Esophagus squamous epithelium (tissue), 4 donors: ENCODE results near the gene PRAMEF18.
"Not testable (repeated sequence)": the region's sequence is repeated elsewhere in the genome, so short reads cannot be mapped to it uniquely, and the experiment has no call there.

Experiments
- POLR2A ChIP-seq, 4 donors: fragments of 450-650 bp; IDR thresholded peaks; one replicate each; pipeline ENCODE4 v1.6.1; 2017; ENCODE audit warnings: antibody characterized with exemption in 4 of 4, mild to moderate bottlenecking in 4 of 4, moderate library complexity in 3 of 4
- TF ChIP-seq, protein P1 (sequence below), 6 experiments: fragments of 450-650 bp in 4 of 6; fragments of 200-600 bp in 2 of 6; sonication (generic) in 2 of 6; IDR thresholded peaks; one replicate each; pipeline ENCODE4 v1.5.1; 2016 to 2019; ENCODE audit warnings: antibody characterized with exemption in 6 of 6, mild to moderate bottlenecking in 4 of 6, moderate library complexity in 4 of 6

DNA sequence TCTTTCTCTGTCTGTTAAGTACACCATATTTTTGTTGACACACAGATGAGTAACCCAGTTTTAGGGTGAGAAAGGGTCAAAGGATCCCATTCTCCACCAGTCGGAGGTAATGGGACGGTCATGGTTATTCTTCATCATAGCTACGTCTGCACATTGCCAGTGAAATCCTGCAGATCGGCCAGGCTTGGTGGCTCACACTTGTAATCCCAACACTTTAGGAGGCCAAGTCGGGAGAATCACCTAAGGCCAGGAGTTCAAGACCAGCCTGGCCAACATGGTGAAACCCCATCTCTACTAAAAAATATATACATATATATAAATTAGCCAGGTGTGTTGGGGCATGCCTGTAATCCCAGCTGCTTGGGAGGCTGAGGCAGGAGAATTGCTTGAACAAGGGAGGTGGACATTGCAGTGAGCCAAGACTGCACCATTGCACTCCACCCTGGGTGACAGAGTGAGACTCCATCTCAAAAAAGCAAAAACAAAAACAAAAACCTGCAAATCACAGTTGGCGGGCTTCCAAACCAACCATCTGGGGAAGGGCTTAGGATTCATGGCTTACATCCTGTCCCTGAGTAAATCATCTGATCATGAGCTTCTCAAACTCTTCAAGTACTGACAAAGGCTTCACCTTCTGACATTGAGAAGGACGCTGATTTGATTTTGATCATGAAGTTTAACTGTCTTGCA, 5.3 kb upstream of the PRAMEF18 start:
- TF ChIP-seq, protein P1, sequence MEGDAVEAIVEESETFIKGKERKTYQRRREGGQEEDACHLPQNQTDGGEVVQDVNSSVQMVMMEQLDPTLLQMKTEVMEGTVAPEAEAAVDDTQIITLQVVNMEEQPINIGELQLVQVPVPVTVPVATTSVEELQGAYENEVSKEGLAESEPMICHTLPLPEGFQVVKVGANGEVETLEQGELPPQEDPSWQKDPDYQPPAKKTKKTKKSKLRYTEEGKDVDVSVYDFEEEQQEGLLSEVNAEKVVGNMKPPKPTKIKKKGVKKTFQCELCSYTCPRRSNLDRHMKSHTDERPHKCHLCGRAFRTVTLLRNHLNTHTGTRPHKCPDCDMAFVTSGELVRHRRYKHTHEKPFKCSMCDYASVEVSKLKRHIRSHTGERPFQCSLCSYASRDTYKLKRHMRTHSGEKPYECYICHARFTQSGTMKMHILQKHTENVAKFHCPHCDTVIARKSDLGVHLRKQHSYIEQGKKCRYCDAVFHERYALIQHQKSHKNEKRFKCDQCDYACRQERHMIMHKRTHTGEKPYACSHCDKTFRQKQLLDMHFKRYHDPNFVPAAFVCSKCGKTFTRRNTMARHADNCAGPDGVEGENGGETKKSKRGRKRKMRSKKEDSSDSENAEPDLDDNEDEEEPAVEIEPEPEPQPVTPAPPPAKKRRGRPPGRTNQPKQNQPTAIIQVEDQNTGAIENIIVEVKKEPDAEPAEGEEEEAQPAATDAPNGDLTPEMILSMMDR (IDR thresholded peaks at IDR 0.05) = not testable (repeated sequence)
- not testable (repeated sequence) for TF ChIP-seq POLR2A (IDR thresholded peaks at IDR 0.05)
